ENCODE measurements around the gene ELMO1. TPM values are rescaled to one million over a fixed set of nuclear protein-coding genes. Genes with fewer than 3 reads are reported as not detected.
A peak's percentile ranks its signal among the peaks of the same experiment; 100 is the strongest.

The ELMO1 gene
- total RNA-seq, 1 donor from 2014 or later: 132 TPM

GRCh38 chr7:37410305-37411229, 38.1 kb downstream of the ELMO1 start:
- ATAC-seq (ENCODE audit: low read depth): no peak
- POLR2A ChIA-PET: interaction anchor here (3.7 kb wide), 1 partner anchor 38 kb away, joined by 24 read pairs; the partner anchor contains the start of gene ELMO1
- CTCF ChIA-PET: interaction anchor here (1.2 kb wide), 1 partner anchor 11 kb away, joined by 4 read pairs; no protein-coding TSS in a partner anchor
- Mint-ChIP-seq H3K27me3 (no peaks in the 10 kb centered on the region), H3K4me1 (peaks cover 64% of the 10 kb centered on the region), H3K27ac (peak overlapping the region; percentile 51), H3K4me3 (no peak overlapping the region), H3K36me3 (ENCODE audit: low read depth) (peaks cover 14% of the 10 kb centered on the region), H3K9me3 (peaks cover 3% of the 10 kb centered on the region)
- no peak for DNase-seq
- TF ChIP-seq CTCF (IDR thresholded peaks at IDR 0.05): no peak
- intact Hi-C loops (cut with micrococcal nuclease): no loop called here

DNA sequence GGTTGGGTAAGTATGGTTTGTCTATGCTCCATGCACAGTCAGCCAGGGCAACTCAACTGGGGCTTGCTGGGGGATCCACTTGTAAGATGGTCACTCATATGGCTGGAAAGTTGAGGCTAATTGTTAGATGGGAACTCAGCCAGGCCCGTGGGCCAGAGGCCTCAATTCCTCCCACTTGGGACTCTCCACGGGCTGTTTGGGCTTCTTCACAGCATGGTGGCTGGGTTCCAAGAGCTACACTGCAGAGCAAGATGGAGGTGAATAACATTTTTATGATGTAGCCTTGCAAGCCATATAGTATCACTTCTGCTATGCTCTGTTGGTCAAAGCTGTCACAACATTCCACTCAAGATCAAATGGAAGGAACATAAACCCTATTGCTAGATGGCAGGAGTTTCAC, 39.2 kb downstream of the ELMO1 start:
- Mint-ChIP-seq H3K4me3 (peak overlapping the region; percentile 76), H3K27me3 (no peaks in the 10 kb centered on the region), H3K4me1 (peaks cover 69% of the 10 kb centered on the region), H3K36me3 (ENCODE audit: low read depth) (peaks cover 11% of the 10 kb centered on the region), H3K27ac (peak overlapping the region; percentile 73), H3K9me3 (peaks cover 3% of the 10 kb centered on the region)
- POLR2A ChIA-PET: interaction anchor here (0.7 to 3.7 kb wide), 4 partner anchors 17 to 1259 kb away, joined by 3 to 24 read pairs (median 4); partner anchors contain the start of gene ELMO1
- CTCF ChIA-PET: interaction anchor here (1.2 to 1.5 kb wide), 3 partner anchors 9 to 57 kb away, joined by 3 to 8 read pairs (median 4); partner anchors contain the start of gene ELMO1
- TF ChIP-seq CTCF (IDR thresholded peaks at IDR 0.05): no peak
- intact Hi-C loops (cut with micrococcal nuclease): loop anchor here (2.0 to 5.0 kb wide), 3 partner anchors 17 to 57 kb away; partner anchors contain the start of gene ELMO1
- DNase-seq (no peak), ATAC-seq (ENCODE audit: low read depth) (no peak)

GRCh38 chr7:37408291-37409228, 40.1 kb downstream of the ELMO1 start:
- intact Hi-C loops (cut with micrococcal nuclease): loop anchor here (2.0 to 5.0 kb wide), 3 partner anchors 16 to 56 kb away; partner anchors contain the start of gene ELMO1
- CTCF ChIA-PET: interaction anchor here (1.2 to 1.5 kb wide), 3 partner anchors 9 to 56 kb away, joined by 3 to 8 read pairs (median 4); partner anchors contain the start of gene ELMO1
- Mint-ChIP-seq H3K36me3 (ENCODE audit: low read depth) (peaks cover 6% of the 10 kb centered on the region), H3K27me3 (no peaks in the 10 kb centered on the region), H3K4me1 (peaks cover 69% of the 10 kb centered on the region), H3K27ac (peak overlapping the region; percentile 73), H3K9me3 (peaks cover 3% of the 10 kb centered on the region), H3K4me3 (peak overlapping the region; percentile 76)
- DNase-seq (no peak), ATAC-seq (ENCODE audit: low read depth) (peak; percentile 59)
- POLR2A ChIA-PET: interaction anchor here (0.7 to 3.7 kb wide), 5 partner anchors 16 to 1258 kb away, joined by 3 to 24 read pairs (median 4); partner anchors contain the start of gene ELMO1
- TF ChIP-seq CTCF (IDR thresholded peaks at IDR 0.05): no peak

GRCh38 chr7:37405603-37406122, 43.0 kb downstream of the ELMO1 start:
- Mint-ChIP-seq H3K27ac (peak overlapping the region; percentile 73), H3K9me3 (peaks cover 7% of the 10 kb centered on the region), H3K27me3 (no peaks in the 10 kb centered on the region), H3K4me1 (peaks cover 53% of the 10 kb centered on the region), H3K4me3 (no peak overlapping the region), H3K36me3 (ENCODE audit: low read depth) (peaks cover 17% of the 10 kb centered on the region)
- intact Hi-C loops (cut with micrococcal nuclease): loop anchor here (5.0 kb wide), 1 partner anchor 53 kb away; no protein-coding TSS in a partner anchor
- CTCF ChIA-PET: no interaction called here
- TF ChIP-seq CTCF (IDR thresholded peaks at IDR 0.05): no peak
- DNase-seq (no peak), ATAC-seq (ENCODE audit: low read depth) (no peak)
- POLR2A ChIA-PET: interaction anchor here (0.6 to 1.2 kb wide), 4 partner anchors 12 to 1676 kb away, joined by 3 to 5 read pairs (median 3); no protein-coding TSS in a partner anchor

Measured in activated B cell treated with CpG ODN at 0.5 μM for 24 hours (primary cell).